ENCODE results near the gene CACNA1B.

CACNA1B gene

GRCh38 chr9:138045541-138046490 lies 168.2 kb downstream of the CACNA1B start:
- no peak overlapping the region for H3K4me3 ChIP-seq (replicated peaks; ENCODE audit: low read depth, low read length)
- TF ChIP-seq CTCF (IDR thresholded peaks at IDR 0.05; ENCODE audit: low read depth, low read length, missing control alignments), result no peak
- no peak for DNase-seq (ENCODE audit: extremely low read depth, low read depth)

GRCh38 chr9:138046641-138047301 lies 169.2 kb downstream of the CACNA1B start:
- DNase-seq (ENCODE audit: extremely low read depth, low read depth), result no peak
- no peak for TF ChIP-seq CTCF (IDR thresholded peaks at IDR 0.05; ENCODE audit: low read depth, low read length, missing control alignments)
- no peak overlapping the region for H3K4me3 ChIP-seq (replicated peaks; ENCODE audit: low read depth, low read length)

- TF ChIP-seq CTCF (IDR thresholded peaks at IDR 0.05; ENCODE audit: low read depth, low read length, missing control alignments), result no peak
- H3K4me3 ChIP-seq (replicated peaks; ENCODE audit: low read depth, low read length), result no peak overlapping the region
- DNase-seq (ENCODE audit: extremely low read depth, low read depth), result no peak
Measured at GRCh38 chr9:138047469-138048040, 170.0 kb downstream of the CACNA1B start.

- no peak for TF ChIP-seq CTCF (IDR thresholded peaks at IDR 0.05; ENCODE audit: low read depth, low read length, missing control alignments)
- H3K4me3 ChIP-seq (replicated peaks; ENCODE audit: low read depth, low read length), result no peak overlapping the region
- no peak for DNase-seq (ENCODE audit: extremely low read depth, low read depth)
Measured at GRCh38 chr9:138048184-138048583, 170.6 kb downstream of the CACNA1B start.

GRCh38 chr9:138049085-138049778 lies 171.7 kb downstream of the CACNA1B start:
- DNase-seq (ENCODE audit: extremely low read depth, low read depth), result no peak
- H3K4me3 ChIP-seq (replicated peaks; ENCODE audit: low read depth, low read length), result no peak overlapping the region
- no peak for TF ChIP-seq CTCF (IDR thresholded peaks at IDR 0.05; ENCODE audit: low read depth, low read length, missing control alignments)

- no peak for TF ChIP-seq CTCF (IDR thresholded peaks at IDR 0.05; ENCODE audit: low read depth, low read length, missing control alignments)
- no peak for DNase-seq (ENCODE audit: extremely low read depth, low read depth)
- no peak overlapping the region for H3K4me3 ChIP-seq (replicated peaks; ENCODE audit: low read depth, low read length)
Measured at GRCh38 chr9:138049779-138050471, 172.3 kb downstream of the CACNA1B start.
